HG02571 (cell line): ENCODE results near the gene MRPL3.
"Not testable (repeated sequence)": the region's sequence is repeated elsewhere in the genome, so short reads cannot be mapped to it uniquely, and the experiment has no call there.

Experiments used
- ATAC-seq: cut with Tn5 transposase; IDR thresholded peaks from one replicate; pipeline ENCODE4 v1.9.1; 2021; ENCODE audit warnings: mild to moderate bottlenecking, moderate library complexity; ENCODE audit not compliant: unreplicated experiment

MRPL3 gene

DNA sequence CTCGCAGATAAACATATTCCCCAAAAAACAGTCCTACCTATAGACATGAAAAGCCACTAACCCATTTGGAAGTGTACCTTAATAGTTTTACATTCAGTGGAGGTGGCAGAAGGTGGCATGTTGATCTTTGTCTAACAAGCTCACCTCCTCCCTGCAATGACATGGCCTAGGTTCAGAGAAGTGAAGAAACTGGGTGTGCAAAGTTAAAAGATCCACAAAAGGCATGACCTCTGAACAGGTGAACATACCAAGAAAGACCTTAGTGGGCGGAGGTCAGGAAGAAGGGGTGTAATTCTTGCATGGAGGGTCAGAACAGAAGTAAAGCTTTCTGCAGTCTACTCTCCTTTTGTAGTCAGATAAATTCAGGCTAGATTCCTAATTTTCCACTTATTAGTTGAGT lies 822 bp downstream of the MRPL3 start:
- no peak for ATAC-seq

GRCh38 chr3:131494706-131495105 lies 8.1 kb downstream of the MRPL3 start:
- no peak for ATAC-seq

GRCh38 chr3:131491775-131492174 lies 11.0 kb downstream of the MRPL3 start:
- ATAC-seq, result no peak

GRCh38 chr3:131491084-131491483 lies 11.7 kb downstream of the MRPL3 start:
- ATAC-seq, result no peak

GRCh38 chr3:131486545-131486944 lies 16.2 kb downstream of the MRPL3 start:
- ATAC-seq, result not testable (repeated sequence)

- no peak for ATAC-seq
Measured at GRCh38 chr3:131485119-131485518, 17.7 kb downstream of the MRPL3 start.

DNA sequence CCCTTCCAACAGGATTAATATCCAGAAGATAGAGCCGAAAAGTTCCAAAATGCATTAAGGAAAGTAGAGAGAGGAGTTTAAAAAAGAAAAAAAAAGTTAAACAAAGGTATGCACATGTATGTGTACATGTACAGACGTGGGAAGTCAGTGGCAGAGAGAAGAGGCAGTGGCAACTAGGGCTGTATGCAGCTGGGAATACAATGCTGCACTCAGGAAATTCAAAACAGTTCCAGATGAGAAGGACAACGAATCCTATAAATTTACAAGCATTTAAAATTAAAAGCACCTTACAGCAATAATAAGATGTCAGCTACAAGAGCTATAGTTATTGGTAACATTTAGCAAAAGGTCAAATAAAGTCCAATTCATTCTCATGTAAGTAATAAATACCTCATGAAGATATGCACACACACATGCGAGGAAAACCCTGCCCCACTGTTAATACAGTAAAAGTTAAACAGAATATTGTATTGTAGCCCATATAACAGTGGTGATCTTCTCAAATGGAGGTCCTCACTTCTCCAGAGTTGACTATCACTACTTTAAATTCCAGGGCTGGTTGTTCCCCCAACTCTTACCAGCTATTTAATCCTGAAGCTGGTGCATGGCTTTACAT lies 18.2 kb downstream of the MRPL3 start:
- no peak for ATAC-seq

- no peak for ATAC-seq
Measured at GRCh38 chr3:131480116-131480515, 22.7 kb downstream of the MRPL3 start.

DNA sequence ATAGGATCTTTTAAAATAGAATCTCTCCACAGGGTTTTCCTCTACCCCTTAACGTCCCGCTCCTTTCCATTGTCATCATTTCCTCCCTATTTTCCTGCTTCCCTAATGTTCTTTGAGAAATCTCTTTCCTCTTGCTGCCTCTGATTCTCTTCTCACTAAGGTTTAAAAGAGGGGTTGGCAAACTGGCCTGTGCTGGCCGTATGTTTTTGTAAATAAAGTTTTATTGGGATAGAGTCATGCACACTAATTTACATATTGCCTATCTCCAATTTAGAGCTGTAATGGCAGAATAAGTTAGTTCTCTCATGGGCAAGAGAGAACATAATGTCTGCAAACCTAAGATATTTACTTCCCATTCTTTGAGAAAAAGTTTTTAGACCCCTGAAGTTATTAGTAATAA lies 25.0 kb downstream of the MRPL3 start:
- ATAC-seq, result no peak

DNA sequence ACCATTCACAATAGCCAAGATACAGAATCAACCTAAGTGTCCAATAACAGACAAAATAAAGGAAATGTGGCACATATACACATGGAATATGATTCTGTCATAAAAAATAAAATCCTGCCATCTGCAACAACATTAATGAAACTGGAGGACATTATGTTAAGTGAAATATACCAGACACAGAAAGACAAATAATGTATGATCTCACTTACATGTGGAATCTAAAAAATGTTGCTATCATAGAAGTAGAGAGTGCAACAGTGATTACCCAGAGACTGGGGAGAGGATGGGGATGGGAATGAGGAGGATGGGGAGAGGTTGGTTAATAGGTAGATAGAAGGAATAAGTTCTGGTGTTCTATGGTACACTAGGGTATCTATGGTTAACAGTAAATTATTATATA lies 28.7 kb downstream of the MRPL3 start:
- ATAC-seq, result no peak

DNA sequence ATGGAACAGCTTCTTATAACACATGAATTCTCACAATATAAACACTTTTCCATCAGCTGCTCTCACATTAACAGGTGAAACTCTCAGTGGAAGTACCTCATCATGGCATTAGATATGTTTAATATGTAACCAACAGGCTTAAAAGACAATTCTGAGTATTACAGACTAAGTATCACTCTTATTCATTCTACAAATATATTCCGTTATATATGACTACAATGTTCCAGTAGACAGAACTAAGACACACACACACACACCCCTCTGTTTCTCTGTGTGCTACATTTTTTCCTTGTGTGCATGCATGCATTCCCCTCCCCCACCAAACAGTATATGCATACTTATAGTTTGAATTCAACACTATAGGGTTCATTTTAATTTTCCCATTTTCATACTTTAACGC lies 32.4 kb downstream of the MRPL3 start:
- no peak for ATAC-seq

DNA sequence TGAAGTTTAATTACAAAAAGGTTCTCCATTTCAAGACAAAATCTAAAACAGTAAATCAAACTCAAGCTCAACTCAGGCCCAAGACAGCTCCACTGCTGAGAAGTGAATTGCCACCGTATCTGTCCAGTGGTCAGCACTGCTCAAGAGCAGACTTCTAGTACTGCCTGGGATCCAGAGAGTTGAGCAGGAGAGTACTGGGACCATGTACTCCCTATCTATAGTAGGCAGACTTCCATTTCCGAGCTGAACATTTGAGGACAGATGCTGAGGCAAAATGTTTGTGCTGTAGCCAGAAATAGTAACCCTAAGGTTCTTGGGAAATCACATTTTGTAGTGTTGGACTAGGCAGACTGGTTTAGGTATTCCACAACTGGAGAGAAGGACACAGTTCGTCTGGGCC lies 44.1 kb downstream of the MRPL3 start:
- ATAC-seq, result no peak

- no peak for ATAC-seq
Measured at GRCh38 chr3:131457220-131457619, 45.6 kb downstream of the MRPL3 start.

DNA sequence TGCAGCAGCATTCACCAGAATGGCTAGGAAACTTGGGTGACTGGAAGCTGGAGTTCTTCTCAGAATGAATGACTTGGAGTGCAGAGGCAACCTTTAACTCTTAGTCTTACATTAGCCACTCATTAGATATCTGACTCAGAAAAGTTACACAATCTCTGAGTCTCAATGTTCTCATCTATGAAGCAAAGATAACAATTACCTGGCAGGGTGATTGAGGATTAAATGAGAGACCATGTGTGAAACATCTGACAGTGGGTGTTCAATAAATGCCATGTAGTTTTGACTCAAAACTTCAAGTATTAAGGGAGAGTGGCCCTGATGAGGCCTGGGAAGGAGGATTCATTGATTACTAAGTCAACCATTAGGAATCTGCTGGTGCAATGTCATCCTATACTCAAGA lies 48.3 kb downstream of the MRPL3 start:
- no peak for ATAC-seq

- no peak for ATAC-seq
Measured at GRCh38 chr3:131453533-131453932, 49.2 kb downstream of the MRPL3 start.

DNA sequence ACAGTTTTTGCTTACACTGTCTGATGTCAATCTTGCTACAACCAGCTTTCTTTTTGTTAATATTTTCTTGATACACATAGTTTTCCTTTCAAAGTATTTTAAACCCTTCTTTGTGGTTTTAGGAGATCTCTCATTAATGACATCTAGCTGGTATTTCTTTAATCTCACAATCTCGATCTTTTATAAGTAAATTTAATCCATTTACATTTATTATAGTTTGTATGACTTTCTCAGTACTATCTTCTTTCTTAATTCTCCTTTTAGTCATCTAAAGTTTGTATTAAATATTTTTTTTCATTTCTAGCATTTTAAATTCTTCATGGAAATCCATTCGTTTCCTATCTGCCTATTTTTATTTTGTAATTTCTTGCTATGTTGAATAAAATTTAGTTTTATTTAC lies 55.4 kb downstream of the MRPL3 start:
- no peak for ATAC-seq

DNA sequence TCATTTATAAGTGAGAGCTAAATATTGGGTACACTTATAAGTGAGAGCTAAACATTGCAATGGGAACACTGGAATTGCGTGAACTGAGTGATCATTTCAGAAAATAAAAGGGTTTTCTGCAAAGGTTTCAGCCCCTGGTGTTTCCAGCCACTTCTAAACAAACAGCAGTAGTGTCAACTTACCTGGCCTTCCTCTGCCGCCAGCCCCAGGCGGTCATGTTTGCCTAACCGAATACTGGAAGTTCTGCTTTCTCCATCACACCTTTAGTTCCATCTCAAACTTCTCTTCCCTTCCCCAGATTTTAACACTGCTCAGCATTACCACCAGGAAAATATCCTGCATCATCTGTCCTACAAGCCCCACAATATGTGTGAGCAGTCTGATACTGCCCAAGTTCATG lies 58.6 kb downstream of the MRPL3 start:
- ATAC-seq, result no peak

GRCh38 chr3:131439084-131439483 lies 63.7 kb downstream of the MRPL3 start:
- ATAC-seq, result no peak

GRCh38 chr3:131435000-131435399 lies 67.8 kb downstream of the MRPL3 start:
- ATAC-seq, result no peak

DNA sequence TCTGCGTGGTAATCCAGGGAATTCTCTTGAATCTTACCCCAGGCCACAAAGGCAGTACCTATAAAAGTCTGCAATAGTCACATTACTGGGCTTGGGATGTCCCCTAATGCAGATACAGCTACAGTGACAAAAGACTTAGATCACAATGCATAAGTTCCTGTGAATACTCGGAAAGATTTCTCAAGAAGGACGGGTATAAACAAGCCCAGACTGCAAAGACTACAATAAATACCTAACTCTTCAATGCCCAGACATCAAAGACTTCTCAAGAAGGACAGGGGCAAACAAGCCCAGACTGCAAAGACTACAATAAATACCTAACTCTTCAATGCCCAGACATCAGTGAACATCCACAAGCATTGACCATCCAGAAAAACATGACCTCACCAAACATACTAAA lies 70.3 kb downstream of the MRPL3 start:
- no peak for ATAC-seq

GRCh38 chr3:131431754-131432153 lies 71.0 kb downstream of the MRPL3 start:
- no peak for ATAC-seq

DNA sequence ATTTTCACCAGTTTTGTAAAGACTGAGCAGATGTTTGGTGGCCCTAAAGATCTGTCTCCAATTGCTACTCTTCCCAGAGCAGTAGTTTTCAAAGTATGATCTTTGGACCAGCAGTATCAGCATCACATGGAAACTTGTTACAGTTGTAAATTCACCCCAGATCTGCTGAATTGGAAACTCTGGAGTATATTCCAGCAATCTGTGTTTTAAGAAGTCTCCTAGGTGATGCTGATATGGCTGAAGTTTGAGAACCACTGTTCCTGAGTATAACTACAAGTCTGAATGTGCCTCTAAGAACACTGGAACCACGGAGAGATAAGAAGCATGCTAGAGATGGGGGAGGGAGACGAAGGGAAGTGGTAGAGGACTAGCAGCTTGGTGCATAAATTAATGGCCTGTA lies 75.5 kb downstream of the MRPL3 start:
- ATAC-seq, result no peak

DNA sequence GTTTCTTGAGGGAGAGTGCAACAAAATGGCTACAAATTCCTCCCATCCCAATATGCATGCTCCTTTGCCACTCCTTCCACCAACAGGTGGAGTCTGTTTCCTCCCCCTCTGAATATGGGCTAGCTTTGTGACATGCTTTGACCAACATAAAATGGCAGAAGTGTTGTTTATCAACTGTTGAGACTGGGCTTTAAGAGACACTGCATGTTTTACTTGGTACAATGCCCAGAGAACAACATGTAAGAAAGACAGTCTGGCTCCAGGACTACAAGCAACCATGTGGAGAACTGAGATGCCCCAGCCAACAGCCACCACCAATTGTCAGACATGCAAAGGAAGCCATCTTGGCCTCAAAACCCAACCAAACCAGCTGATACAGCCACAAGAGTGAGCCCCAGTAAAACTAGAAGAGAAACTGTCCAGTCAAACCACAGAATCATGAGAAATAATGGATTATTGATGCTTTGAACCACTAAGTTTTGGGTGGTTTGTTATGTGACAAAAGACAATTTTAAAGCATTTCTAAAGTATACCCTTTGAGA lies 80.7 kb downstream of the MRPL3 start:
- no peak for ATAC-seq
